ENCODE data around the gene LRRC39. TPM values are rescaled to one million over a fixed set of nuclear protein-coding genes. Genes with fewer than 3 reads are reported as not detected.
"Not testable (repeated sequence)": the region's sequence is repeated elsewhere in the genome, so short reads cannot be mapped to it uniquely, and the experiment has no call there.

LRRC39 gene
- total RNA-seq, 4 donors from 2014 or later, result 0.45 to 3.7 (median 0.73) TPM

GRCh38 chr1:100215101-100215500, 37.0 kb upstream of the LRRC39 start:
- WGBS, result 90% methylated on average over 1 of the region's 1 CpG
- Histone ChIP-seq H3K36me3 (peaks cover 74% of the 10 kb centered on the region), H3K27ac (no peak overlapping the region), H3K4me1 (no peaks in the 10 kb centered on the region), H3K27me3 (no peaks in the 10 kb centered on the region), H3K4me3 (no peak overlapping the region), H3K9me3 (no peaks in the 10 kb centered on the region)
- DNase-seq (ENCODE audit: low spot score in 2 of 2), result no peak
- TF ChIP-seq POLR2A (IDR thresholded peaks at IDR 0.05) (no peak), POLR2AphosphoS5 (IDR thresholded peaks at IDR 0.05) (no peak)

- WGBS, result 94% methylated on average over 27 of the region's 37 CpGs
- no peak for DNase-seq (ENCODE audit: low spot score in 2 of 2)
- H3K27me3 ChIP-seq, result no peaks in the 10 kb centered on the region
- peaks cover 80% of the 10 kb centered on the region for H3K36me3 ChIP-seq
- H3K4me3 ChIP-seq, result no peak overlapping the region
- H3K27ac ChIP-seq, result no peak overlapping the region
- TF ChIP-seq POLR2A (IDR thresholded peaks at IDR 0.05) (no peak), EP300 (IDR thresholded peaks at IDR 0.05) (no peak), CTCF (IDR thresholded peaks at IDR 0.05) (no peak), POLR2AphosphoS5 (IDR thresholded peaks at IDR 0.05) (no peak)
- H3K4me1 ChIP-seq, result no peaks in the 10 kb centered on the region
- H3K9me3 ChIP-seq, result no peaks in the 10 kb centered on the region
These were observed 35.1 kb upstream of the LRRC39 start for GRCh38 chr1:100213141-100213540.

- WGBS, result 98% methylated on average over 2 of the region's 2 CpGs
- peaks cover 85% of the 10 kb centered on the region for H3K36me3 ChIP-seq
- no peak for TF ChIP-seq POLR2A (IDR thresholded peaks at IDR 0.05)
- TF ChIP-seq POLR2AphosphoS5 (IDR thresholded peaks at IDR 0.05), result no peak
- no peak for TF ChIP-seq EP300 (IDR thresholded peaks at IDR 0.05)
- TF ChIP-seq CTCF (IDR thresholded peaks at IDR 0.05), result no peak
- no peaks in the 10 kb centered on the region for H3K9me3 ChIP-seq
- no peak overlapping the region for H3K27ac ChIP-seq
- no peak overlapping the region for H3K4me3 ChIP-seq
- no peaks in the 10 kb centered on the region for H3K4me1 ChIP-seq
- no peaks in the 10 kb centered on the region for H3K27me3 ChIP-seq
- DNase-seq (ENCODE audit: low spot score in 2 of 2), result no peak
These were observed 28.2 kb upstream of the LRRC39 start for GRCh38 chr1:100206301-100206700.

GRCh38 chr1:100205593-100205992, 27.5 kb upstream of the LRRC39 start:
- H3K27me3 ChIP-seq; H3K27ac ChIP-seq; H3K9me3 ChIP-seq; H3K4me3 ChIP-seq; DNase-seq (ENCODE audit: low spot score in 2 of 2); H3K4me1 ChIP-seq: not testable (repeated sequence)
- WGBS, result 91% methylated on average over 2 of the region's 2 CpGs
- peaks cover 85% of the 10 kb centered on the region for H3K36me3 ChIP-seq

GRCh38 chr1:100205103-100205502, 27.0 kb upstream of the LRRC39 start:
- H3K36me3 ChIP-seq, result peaks cover 87% of the 10 kb centered on the region
- H3K27ac ChIP-seq, result not testable (repeated sequence)
- WGBS, result 92% methylated on average over 2 of the region's 2 CpGs

GRCh38 chr1:100202703-100203102, 24.6 kb upstream of the LRRC39 start:
- H3K27ac ChIP-seq; H3K4me3 ChIP-seq; H3K4me1 ChIP-seq; H3K9me3 ChIP-seq; H3K27me3 ChIP-seq; DNase-seq (ENCODE audit: low spot score in 2 of 2): not testable (repeated sequence)
- peaks cover 86% of the 10 kb centered on the region for H3K36me3 ChIP-seq
- WGBS, result 46% methylated on average over 2 of the region's 2 CpGs

More at GRCh38 chr1:100205103-100205502, 27.0 kb upstream of the LRRC39 start:
- not testable (repeated sequence) for DNase-seq (ENCODE audit: low spot score in 2 of 2); H3K9me3 ChIP-seq; H3K4me3 ChIP-seq; H3K4me1 ChIP-seq; H3K27me3 ChIP-seq

- not testable (repeated sequence) for H3K27ac ChIP-seq; H3K4me1 ChIP-seq; H3K27me3 ChIP-seq; H3K9me3 ChIP-seq; DNase-seq (ENCODE audit: low spot score in 2 of 2); H3K4me3 ChIP-seq
- peaks cover 68% of the 10 kb centered on the region for H3K36me3 ChIP-seq
- WGBS, result 77% methylated on average over 6 of the region's 6 CpGs
These were observed 22.0 kb upstream of the LRRC39 start for GRCh38 chr1:100200060-100200459.

GRCh38 chr1:100198596-100198995, 20.5 kb upstream of the LRRC39 start:
- Histone ChIP-seq H3K9me3 (no peaks in the 10 kb centered on the region), H3K27ac (no peak overlapping the region), H3K4me1 (no peaks in the 10 kb centered on the region), H3K36me3 (peaks cover 58% of the 10 kb centered on the region), H3K27me3 (no peaks in the 10 kb centered on the region), H3K4me3 (no peak overlapping the region)
- WGBS, result 92% methylated on average over 1 of the region's 1 CpG
- DNase-seq (ENCODE audit: low spot score in 2 of 2), result no peak
- TF ChIP-seq EP300 (IDR thresholded peaks at IDR 0.05) (no peak), POLR2A (IDR thresholded peaks at IDR 0.05) (no peak), CTCF (IDR thresholded peaks at IDR 0.05) (no peak), POLR2AphosphoS5 (IDR thresholded peaks at IDR 0.05) (no peak)

Measured in suprapubic skin (tissue), 4 donors.